HEK293 (cell line): Measurements from ENCODE around the gene MAMDC2.
A peak's percentile ranks its signal among the peaks of the same experiment; 100 is the strongest.

ENCODE experiments used
- CTCF ChIA-PET: fragments of 350-600 bp; formaldehyde crosslinking; extraction: SDS; loops from one replicate; lab custom pipeline; 2021; ENCODE audit warnings: antibody characterized with exemption; lab: Yijun Ruan, JAX
- POLR2A ChIA-PET: fragments of 300-600 bp; formaldehyde crosslinking; extraction: SDS; loops from one replicate; lab custom pipeline; 2020; ENCODE audit warnings: antibody characterized with exemption, inconsistent platforms; lab: Yijun Ruan, JAX
- H3K27ac ChIP-seq: fragments of 200-500 bp; sonication (Bioruptor generic); 2 replicates; pipeline ENCODE4 v1.5.1; 2014; ENCODE audit warnings: low read depth, low read length, control low read depth, inconsistent platforms; ENCODE audit errors: extremely low read depth
- H3K36me3 ChIP-seq, 2 experiments: fragments of 200-500 bp in 1 of 2; sonication (Bioruptor generic) in 1 of 2; 1 replicate in 1 of 2; 2 replicates in 1 of 2; pipeline ENCODE4 v1.5.1; 2014 to 2017; ENCODE audit warnings: inconsistent platforms in 2 of 2, low read length in 2 of 2; ENCODE audit not compliant: control insufficient read depth in 2 of 2, insufficient read depth in 1 of 2
- H3K4me1 ChIP-seq: fragments of 200-500 bp; sonication (Bioruptor generic); 2 replicates; pipeline ENCODE4 v1.5.1; 2014; ENCODE audit warnings: mild to moderate bottlenecking, low read length, inconsistent platforms; ENCODE audit not compliant: control insufficient read depth, insufficient read depth
- H3K4me3 ChIP-seq: 2 replicates; pipeline ENCODE4 v1.5.1; 2011; ENCODE audit warnings: low read depth, mild to moderate bottlenecking, control low read depth, low read length, moderate library complexity
- H3K9me3 ChIP-seq: fragments of 200-500 bp; sonication (Bioruptor generic); 2 replicates; pipeline ENCODE4 v1.5.1; 2014; ENCODE audit warnings: low read depth, low read length, inconsistent platforms; ENCODE audit not compliant: control insufficient read depth, insufficient read depth
- HOXA7 ChIP-seq: sonication (generic); formaldehyde crosslinking; IDR thresholded peaks from 2 replicates; pipeline ENCODE4 v1.8.1; 2022; ENCODE audit warnings: missing genetic modification reagents, borderline replicate concordance
- HOXD13 ChIP-seq: sonication (generic); formaldehyde crosslinking; IDR thresholded peaks from 2 replicates; pipeline ENCODE4 v1.8.0; 2022; ENCODE audit warnings: missing genetic modification reagents, borderline replicate concordance
- KLF8 ChIP-seq: fragments of 450-650 bp; formaldehyde crosslinking; IDR thresholded peaks from 2 replicates; pipeline ENCODE4 v1.5.1; 2016; ENCODE audit warnings: missing biosample characterization, missing genetic modification characterization
- MEIS1 ChIP-seq: sonication (generic); formaldehyde crosslinking; IDR thresholded peaks from 2 replicates; pipeline ENCODE4 v1.8.1; 2022; ENCODE audit warnings: missing genetic modification reagents, mild to moderate bottlenecking, borderline replicate concordance
- REPIN1 ChIP-seq: fragments of 450-650 bp; formaldehyde crosslinking; IDR thresholded peaks from 2 replicates; pipeline ENCODE4 v1.5.1; 2017; ENCODE audit warnings: missing biosample characterization, missing genetic modification characterization, low read depth
- SCRT2 ChIP-seq: fragments of 450-650 bp; formaldehyde crosslinking; IDR thresholded peaks from 2 replicates; pipeline ENCODE4 v1.5.1; 2016; ENCODE audit warnings: missing biosample characterization, missing genetic modification characterization
- ZBTB21 ChIP-seq: fragments of 450-650 bp; formaldehyde crosslinking; IDR thresholded peaks from 2 replicates; pipeline ENCODE4 v1.5.1; 2017; ENCODE audit warnings: missing biosample characterization, missing genetic modification characterization
- ZBTB7A ChIP-seq: fragments of 450-650 bp; formaldehyde crosslinking; IDR thresholded peaks from 2 replicates; pipeline ENCODE4 v1.5.1; 2016; ENCODE audit warnings: low read depth, missing biosample characterization, missing genetic modification characterization
- ZBTB8A ChIP-seq: fragments of 450-650 bp; formaldehyde crosslinking; IDR thresholded peaks from 2 replicates; pipeline ENCODE4 v1.5.1; 2016; ENCODE audit warnings: missing biosample characterization, missing genetic modification characterization
- ZIC2 ChIP-seq: fragments of 450-650 bp; formaldehyde crosslinking; IDR thresholded peaks from 2 replicates; pipeline ENCODE4 v1.5.1; 2016; ENCODE audit warnings: missing biosample characterization, missing genetic modification characterization
- ZNF114 ChIP-seq: fragments of 450-650 bp; formaldehyde crosslinking; IDR thresholded peaks from 2 replicates; pipeline ENCODE4 v1.5.0; 2017; ENCODE audit warnings: missing biosample characterization, missing genetic modification characterization
- ZNF121 ChIP-seq: fragments of 450-650 bp; formaldehyde crosslinking; IDR thresholded peaks from 2 replicates; pipeline ENCODE4 v1.5.1; 2016; ENCODE audit warnings: missing biosample characterization, missing genetic modification characterization
- ZNF140 ChIP-seq: fragments of 450-650 bp; formaldehyde crosslinking; IDR thresholded peaks from 2 replicates; pipeline ENCODE4 v1.5.1; 2016; ENCODE audit warnings: missing biosample characterization, missing genetic modification characterization
- ZNF274 ChIP-seq, 2 experiments: fragments of 200-500 bp in 1 of 2; fragments of 450-650 bp in 1 of 2; sonication (Bioruptor generic) in 1 of 2; formaldehyde crosslinking in 1 of 2; IDR thresholded peaks; 2 replicates each; pipeline versions ENCODE4 v1.5.1 to v1.6.1; 2014 to 2016; ENCODE audit warnings: borderline replicate concordance in 1 of 2, inconsistent platforms in 1 of 2, low read length in 1 of 2, missing biosample characterization in 1 of 2, missing genetic modification characterization in 1 of 2
- ZNF302 ChIP-seq: fragments of 450-650 bp; formaldehyde crosslinking; IDR thresholded peaks from 2 replicates; pipeline ENCODE4 v1.5.1; 2016; ENCODE audit warnings: missing biosample characterization, missing genetic modification characterization, low read depth
- ZNF510 ChIP-seq: fragments of 450-650 bp; formaldehyde crosslinking; IDR thresholded peaks from 2 replicates; pipeline ENCODE4 v1.5.1; 2018; ENCODE audit warnings: mild to moderate bottlenecking, missing genetic modification characterization, missing biosample characterization; ENCODE audit not compliant: insufficient replicate concordance
- ZNF555 ChIP-seq: fragments of 450-650 bp; formaldehyde crosslinking; conservative IDR thresholded peaks from 2 replicates; pipeline ENCODE4 v1.5.1; 2017; ENCODE audit warnings: missing biosample characterization, mild to moderate bottlenecking, missing genetic modification characterization, inconsistent platforms
- ZNF776 ChIP-seq: fragments of 450-650 bp; formaldehyde crosslinking; IDR thresholded peaks from 2 replicates; pipeline ENCODE4 v1.5.0; 2017; ENCODE audit warnings: missing biosample characterization, missing genetic modification characterization, borderline replicate concordance
- TF ChIP-seq, protein P1 (sequence below): fragments of 450-650 bp; formaldehyde crosslinking; IDR thresholded peaks from 2 replicates; pipeline ENCODE4 v1.5.1; 2016; ENCODE audit warnings: missing biosample characterization, missing genetic modification characterization
- TF ChIP-seq, protein P2 (sequence below): fragments of 450-650 bp; formaldehyde crosslinking; IDR thresholded peaks from 2 replicates; pipeline ENCODE4 v1.5.1; 2017; ENCODE audit warnings: missing biosample characterization, missing genetic modification characterization
- TF ChIP-seq, protein P3 (sequence below): fragments of 450-650 bp; formaldehyde crosslinking; IDR thresholded peaks from 2 replicates; pipeline ENCODE4; 2016; ENCODE audit warnings: missing biosample characterization, missing genetic modification characterization
- TF ChIP-seq, protein P4 (sequence below): fragments of 450-650 bp; formaldehyde crosslinking; IDR thresholded peaks from 2 replicates; pipeline ENCODE4 v1.5.1; 2017; ENCODE audit warnings: missing biosample characterization, mild to moderate bottlenecking, missing genetic modification characterization, moderate library complexity
- TF ChIP-seq, protein P5 (sequence below): fragments of 450-650 bp; formaldehyde crosslinking; IDR thresholded peaks from 2 replicates; pipeline ENCODE4 v1.5.1; 2016; ENCODE audit warnings: missing biosample characterization, missing genetic modification characterization

The MAMDC2 gene

DNA sequence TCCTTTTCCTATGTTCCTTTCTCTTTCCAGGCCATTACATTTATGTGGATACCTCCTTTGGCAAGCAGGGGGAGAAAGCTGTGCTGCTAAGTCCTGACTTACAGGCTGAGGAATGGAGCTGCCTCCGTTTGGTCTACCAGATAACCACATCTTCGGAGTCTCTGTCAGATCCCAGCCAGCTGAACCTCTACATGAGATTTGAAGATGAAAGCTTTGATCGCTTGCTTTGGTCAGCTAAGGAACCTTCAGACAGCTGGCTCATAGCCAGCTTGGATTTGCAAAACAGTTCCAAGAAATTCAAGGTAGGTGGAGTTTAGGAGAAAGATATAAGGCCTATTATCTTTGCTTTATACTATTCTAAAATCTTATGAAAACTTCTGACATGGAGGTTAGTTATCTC is 64.5 kb downstream of the MAMDC2 start:
- POLR2A ChIA-PET = no interaction called here
- H3K27ac ChIP-seq = no peak overlapping the region
- H3K36me3 ChIP-seq = no peaks in the 10 kb centered on the region
- no peak for TF ChIP-seq ZBTB7A (tag by site-specific recombination)
- no peak for TF ChIP-seq ZBTB8A (tag by site-specific recombination)
- TF ChIP-seq ZNF114 (tag by site-specific recombination) = no peak
- TF ChIP-seq HOXA7 (CRISPR knock-in tag) = no peak
- no peak for TF ChIP-seq ZNF555 (tag by site-specific recombination)
- TF ChIP-seq ZNF121 (tag by site-specific recombination) = no peak
- no peak for TF ChIP-seq ZNF140 (tag by site-specific recombination)
- TF ChIP-seq, protein P1, sequence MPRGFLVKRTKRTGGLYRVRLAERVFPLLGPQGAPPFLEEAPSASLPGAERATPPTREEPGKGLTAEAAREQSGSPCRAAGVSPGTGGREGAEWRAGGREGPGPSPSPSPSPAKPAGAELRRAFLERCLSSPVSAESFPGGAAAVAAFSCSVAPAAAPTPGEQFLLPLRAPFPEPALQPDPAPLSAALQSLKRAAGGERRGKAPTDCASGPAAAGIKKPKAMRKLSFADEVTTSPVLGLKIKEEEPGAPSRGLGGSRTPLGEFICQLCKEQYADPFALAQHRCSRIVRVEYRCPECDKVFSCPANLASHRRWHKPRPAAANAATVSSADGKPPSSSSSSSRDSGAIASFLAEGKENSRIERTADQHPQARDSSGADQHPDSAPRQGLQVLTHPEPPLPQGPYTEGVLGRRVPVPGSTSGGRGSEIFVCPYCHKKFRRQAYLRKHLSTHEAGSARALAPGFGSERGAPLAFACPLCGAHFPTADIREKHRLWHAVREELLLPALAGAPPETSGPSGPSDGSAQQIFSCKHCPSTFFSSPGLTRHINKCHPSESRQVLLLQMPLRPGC = no peak
- no peak for TF ChIP-seq HOXD13 (CRISPR knock-in tag)
- no peak for TF ChIP-seq ZNF776
- CTCF ChIA-PET = interaction anchor here (1.0 to 10.0 kb wide), 4 partner anchors 10 to 494 kb away, joined by 5 to 484 read pairs (median 63); no protein-coding TSS in a partner anchor
- no peaks in the 10 kb centered on the region for H3K4me1 ChIP-seq
- no peak overlapping the region for H3K4me3 ChIP-seq
- no peaks in the 10 kb centered on the region for H3K9me3 ChIP-seq

DNA sequence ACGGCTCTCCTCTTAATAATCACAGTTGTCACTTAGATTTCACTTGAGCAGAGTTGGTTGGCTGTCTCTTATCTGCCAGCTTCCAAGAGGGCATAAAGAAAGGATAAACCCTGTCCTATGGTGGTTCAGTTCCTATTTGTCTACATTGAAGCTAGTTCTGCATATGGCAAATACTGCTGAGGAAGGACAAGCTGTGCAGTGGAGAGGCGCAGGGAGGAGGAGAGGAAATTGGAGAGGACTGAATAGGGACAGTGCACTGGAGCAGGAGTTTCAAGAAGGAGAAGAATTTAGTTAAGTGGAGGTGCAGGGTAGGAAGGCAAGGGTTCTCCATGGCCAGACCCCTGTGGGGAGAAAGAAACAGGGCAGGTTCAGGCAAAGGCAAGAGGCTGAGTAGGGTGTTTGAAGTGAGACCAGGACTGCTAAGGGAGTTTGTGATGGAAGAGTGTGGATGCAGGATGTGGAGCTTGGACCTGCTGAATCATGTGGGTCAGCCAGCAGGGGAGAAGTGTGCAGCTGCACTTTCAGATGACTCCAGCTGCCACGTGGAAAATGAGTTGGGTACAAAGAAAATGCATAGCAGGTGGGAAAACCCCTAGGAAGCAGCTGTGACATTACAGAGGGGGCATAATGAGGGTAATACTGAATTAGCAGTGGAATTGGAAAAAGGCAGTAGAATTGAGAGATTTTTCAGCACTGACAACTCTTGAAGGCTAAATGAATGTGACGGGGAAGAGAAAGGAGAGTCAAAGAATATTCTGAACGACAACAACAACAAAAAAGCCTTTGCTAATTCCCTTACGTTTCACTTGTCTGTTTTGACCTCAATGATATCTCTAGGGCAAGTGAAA is 66.8 kb downstream of the MAMDC2 start:
- H3K4me3 ChIP-seq = no peak overlapping the region
- POLR2A ChIA-PET = no interaction called here
- H3K9me3 ChIP-seq = no peaks in the 10 kb centered on the region
- no peaks in the 10 kb centered on the region for H3K4me1 ChIP-seq
- no peak overlapping the region for H3K27ac ChIP-seq
- no peaks in the 10 kb centered on the region for H3K36me3 ChIP-seq
- CTCF ChIA-PET = interaction anchor here (0.5 to 10.0 kb wide), 51 partner anchors 10 to 1443 kb away, joined by 3 to 484 read pairs (median 4); no protein-coding TSS in a partner anchor
- TF ChIP-seq MEIS1 (CRISPR knock-in tag) = no peak
- TF ChIP-seq, protein P2, sequence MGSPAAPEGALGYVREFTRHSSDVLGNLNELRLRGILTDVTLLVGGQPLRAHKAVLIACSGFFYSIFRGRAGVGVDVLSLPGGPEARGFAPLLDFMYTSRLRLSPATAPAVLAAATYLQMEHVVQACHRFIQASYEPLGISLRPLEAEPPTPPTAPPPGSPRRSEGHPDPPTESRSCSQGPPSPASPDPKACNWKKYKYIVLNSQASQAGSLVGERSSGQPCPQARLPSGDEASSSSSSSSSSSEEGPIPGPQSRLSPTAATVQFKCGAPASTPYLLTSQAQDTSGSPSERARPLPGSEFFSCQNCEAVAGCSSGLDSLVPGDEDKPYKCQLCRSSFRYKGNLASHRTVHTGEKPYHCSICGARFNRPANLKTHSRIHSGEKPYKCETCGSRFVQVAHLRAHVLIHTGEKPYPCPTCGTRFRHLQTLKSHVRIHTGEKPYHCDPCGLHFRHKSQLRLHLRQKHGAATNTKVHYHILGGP (tag by site-specific recombination) = no peak
- TF ChIP-seq SCRT2 (tag by site-specific recombination) = no peak
- TF ChIP-seq ZNF274 (IDR thresholded peaks at IDR 0.05; ENCODE audit: low read length) = no peak
- TF ChIP-seq ZNF274 (tag by site-specific recombination; IDR thresholded peaks at IDR 0.05; ENCODE audit: borderline replicate concordance) = no peak
- TF ChIP-seq, protein P3, sequence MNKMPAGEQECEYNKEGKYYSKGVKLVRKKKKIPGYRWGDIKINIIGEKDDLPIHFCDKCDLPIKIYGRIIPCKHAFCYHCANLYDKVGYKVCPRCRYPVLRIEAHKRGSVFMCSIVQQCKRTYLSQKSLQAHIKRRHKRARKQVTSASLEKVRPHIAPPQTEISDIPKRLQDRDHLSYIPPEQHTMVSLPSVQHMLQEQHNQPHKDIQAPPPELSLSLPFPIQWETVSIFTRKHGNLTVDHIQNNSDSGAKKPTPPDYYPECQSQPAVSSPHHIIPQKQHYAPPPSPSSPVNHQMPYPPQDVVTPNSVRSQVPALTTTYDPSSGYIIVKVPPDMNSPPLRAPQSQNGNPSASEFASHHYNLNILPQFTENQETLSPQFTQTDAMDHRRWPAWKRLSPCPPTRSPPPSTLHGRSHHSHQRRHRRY (tag by site-specific recombination) = no peak
- TF ChIP-seq, protein P4, sequence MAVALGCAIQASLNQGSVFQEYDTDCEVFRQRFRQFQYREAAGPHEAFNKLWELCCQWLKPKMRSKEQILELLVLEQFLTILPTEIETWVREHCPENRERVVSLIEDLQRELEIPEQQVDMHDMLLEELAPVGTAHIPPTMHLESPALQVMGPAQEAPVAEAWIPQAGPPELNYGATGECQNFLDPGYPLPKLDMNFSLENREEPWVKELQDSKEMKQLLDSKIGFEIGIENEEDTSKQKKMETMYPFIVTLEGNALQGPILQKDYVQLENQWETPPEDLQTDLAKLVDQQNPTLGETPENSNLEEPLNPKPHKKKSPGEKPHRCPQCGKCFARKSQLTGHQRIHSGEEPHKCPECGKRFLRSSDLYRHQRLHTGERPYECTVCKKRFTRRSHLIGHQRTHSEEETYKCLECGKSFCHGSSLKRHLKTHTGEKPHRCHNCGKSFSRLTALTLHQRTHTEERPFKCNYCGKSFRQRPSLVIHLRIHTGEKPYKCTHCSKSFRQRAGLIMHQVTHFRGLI = no peak
- TF ChIP-seq, protein P5, sequence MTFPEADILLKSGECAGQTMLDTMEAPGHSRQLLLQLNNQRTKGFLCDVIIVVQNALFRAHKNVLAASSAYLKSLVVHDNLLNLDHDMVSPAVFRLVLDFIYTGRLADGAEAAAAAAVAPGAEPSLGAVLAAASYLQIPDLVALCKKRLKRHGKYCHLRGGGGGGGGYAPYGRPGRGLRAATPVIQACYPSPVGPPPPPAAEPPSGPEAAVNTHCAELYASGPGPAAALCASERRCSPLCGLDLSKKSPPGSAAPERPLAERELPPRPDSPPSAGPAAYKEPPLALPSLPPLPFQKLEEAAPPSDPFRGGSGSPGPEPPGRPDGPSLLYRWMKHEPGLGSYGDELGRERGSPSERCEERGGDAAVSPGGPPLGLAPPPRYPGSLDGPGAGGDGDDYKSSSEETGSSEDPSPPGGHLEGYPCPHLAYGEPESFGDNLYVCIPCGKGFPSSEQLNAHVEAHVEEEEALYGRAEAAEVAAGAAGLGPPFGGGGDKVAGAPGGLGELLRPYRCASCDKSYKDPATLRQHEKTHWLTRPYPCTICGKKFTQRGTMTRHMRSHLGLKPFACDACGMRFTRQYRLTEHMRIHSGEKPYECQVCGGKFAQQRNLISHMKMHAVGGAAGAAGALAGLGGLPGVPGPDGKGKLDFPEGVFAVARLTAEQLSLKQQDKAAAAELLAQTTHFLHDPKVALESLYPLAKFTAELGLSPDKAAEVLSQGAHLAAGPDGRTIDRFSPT = no peak
- no peak for TF ChIP-seq ZNF302 (tag by site-specific recombination)
- peak; percentile 46; the same call in 1 of the 2 replicates for TF ChIP-seq ZIC2 (tag by site-specific recombination)
- TF ChIP-seq ZNF140 (tag by site-specific recombination) = no peak
- no peak for TF ChIP-seq ZNF510 (tag by site-specific recombination)
- no peak for TF ChIP-seq ZBTB21 (tag by site-specific recombination)
- TF ChIP-seq REPIN1 = no peak
- TF ChIP-seq KLF8 (tag by site-specific recombination) = no peak
